Stimulated activated CD8-positive, alpha-beta memory T cell treated with anti-CD3 and anti-CD28 coated beads, Interleukin-2, amount 100 ng/mL, for 1 hour (primary cell): ENCODE data around the gene RIOX2.

Source experiments
- DNase-seq, 2 donors: peaks; one replicate each; pipeline ENCODE4 v3.0.0-alpha.2; 2020; ENCODE audit warnings: low read depth in 2 of 2

The RIOX2 gene

GRCh38 chr3:97990624-97991292, 18.5 kb upstream of the RIOX2 start:
- DNase-seq: no peak

- no peak for DNase-seq
Observed at GRCh38 chr3:97988784-97989568, 16.7 kb upstream of the RIOX2 start.

GRCh38 chr3:97987306-97987705, 15.1 kb upstream of the RIOX2 start:
- DNase-seq: no peak

GRCh38 chr3:97983933-97984491, 11.8 kb upstream of the RIOX2 start:
- no peak for DNase-seq

- no peak for DNase-seq
Observed at GRCh38 chr3:97981886-97982285, 9.7 kb upstream of the RIOX2 start.

- no peak for DNase-seq
Observed at GRCh38 chr3:97979610-97980009, 7.4 kb upstream of the RIOX2 start.

GRCh38 chr3:97975466-97975865, 3.2 kb upstream of the RIOX2 start:
- no peak for DNase-seq

GRCh38 chr3:97974996-97975395, 2.8 kb upstream of the RIOX2 start:
- DNase-seq: no peak

GRCh38 chr3:97972976-97973375, 745 bp upstream of the RIOX2 start:
- no peak for DNase-seq

- DNase-seq: no peak
Observed at GRCh38 chr3:97970956-97971620, 1.1 kb downstream of the RIOX2 start.

GRCh38 chr3:97970156-97970555, 2.1 kb downstream of the RIOX2 start:
- DNase-seq: no peak

- DNase-seq: no peak
Observed at GRCh38 chr3:97969541-97969940, 2.7 kb downstream of the RIOX2 start.

GRCh38 chr3:97968376-97968775, 3.9 kb downstream of the RIOX2 start:
- DNase-seq: no peak

GRCh38 chr3:97967966-97968365, 4.3 kb downstream of the RIOX2 start:
- DNase-seq: no peak

GRCh38 chr3:97960993-97961766, 11.1 kb downstream of the RIOX2 start:
- no peak for DNase-seq

- DNase-seq: no peak
Observed at GRCh38 chr3:97960551-97960950, 11.7 kb downstream of the RIOX2 start.

GRCh38 chr3:97959872-97960271, 12.4 kb downstream of the RIOX2 start:
- no peak for DNase-seq

- DNase-seq: no peak
Observed at GRCh38 chr3:97958796-97959195, 13.4 kb downstream of the RIOX2 start.

GRCh38 chr3:97958396-97958795, 13.8 kb downstream of the RIOX2 start:
- DNase-seq: no peak

- no peak for DNase-seq
Observed at GRCh38 chr3:97957617-97958311, 14.5 kb downstream of the RIOX2 start.

GRCh38 chr3:97956051-97956450, 16.2 kb downstream of the RIOX2 start:
- DNase-seq: no peak
